ENCODE results near the gene UBL7.

Gene UBL7

DNA sequence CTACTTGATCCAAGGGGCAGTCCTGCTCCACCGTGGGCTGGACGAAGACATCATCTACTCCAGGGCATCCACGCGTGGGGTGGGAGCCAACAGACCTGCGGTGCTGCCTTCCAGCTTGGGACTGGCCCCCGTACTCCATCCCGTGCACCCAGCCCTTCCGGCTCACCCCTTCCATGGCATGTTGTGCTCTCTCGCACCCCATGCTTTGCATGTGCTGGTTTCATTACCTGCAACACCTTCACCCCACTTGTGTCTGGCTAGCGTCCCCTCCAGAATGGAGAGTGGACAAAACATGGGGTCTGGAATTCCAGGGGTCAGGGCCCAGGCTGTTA is 57.4 kb downstream of the UBL7 start:
- Histone ChIP-seq H3K9ac (ENCODE audit: low read length) (no peak overlapping the region; the same call in 1 of the 2 replicates), H3K4me1 (ENCODE audit: low read length) (peaks cover 44% of the 10 kb centered on the region), H3K27me3 (replicated peaks; ENCODE audit: insufficient read depth, low read length) (no peaks in the 10 kb centered on the region), H3K9me2 (replicated peaks; ENCODE audit: insufficient read depth, low read length) (no peaks in the 10 kb centered on the region), H3K9me3 (replicated peaks; ENCODE audit: insufficient read depth, low read length) (no peaks in the 10 kb centered on the region), H3K4me3 (ENCODE audit: low read length) (no peak overlapping the region), H4K20me1 (ENCODE audit: insufficient read depth, low read length) (no peaks in the 10 kb centered on the region), H3K27ac (ENCODE audit: low read length) (peak overlapping the region; percentile 95; the same call in 1 of the 2 replicates), H3F3A (ENCODE audit: insufficient read depth, low read length) (peaks cover 34% of the 10 kb centered on the region), H3K79me2 (ENCODE audit: low read length) (no peaks in the 10 kb centered on the region), H3K4me2 (ENCODE audit: low read depth, low read length) (peak overlapping the region; percentile 50; the same call in 1 of the 2 replicates), H3K36me3 (replicated peaks; ENCODE audit: insufficient read depth, low read length) (no peaks in the 10 kb centered on the region), H2AFZ (ENCODE audit: low read length) (peak overlapping the region; percentile 69)
- DNase-seq: no peak
- TF ChIP-seq EZH2 (optimal IDR thresholded peaks at IDR 0.05; ENCODE audit: low read depth, low read length): no peak
- TF ChIP-seq, protein P1, sequence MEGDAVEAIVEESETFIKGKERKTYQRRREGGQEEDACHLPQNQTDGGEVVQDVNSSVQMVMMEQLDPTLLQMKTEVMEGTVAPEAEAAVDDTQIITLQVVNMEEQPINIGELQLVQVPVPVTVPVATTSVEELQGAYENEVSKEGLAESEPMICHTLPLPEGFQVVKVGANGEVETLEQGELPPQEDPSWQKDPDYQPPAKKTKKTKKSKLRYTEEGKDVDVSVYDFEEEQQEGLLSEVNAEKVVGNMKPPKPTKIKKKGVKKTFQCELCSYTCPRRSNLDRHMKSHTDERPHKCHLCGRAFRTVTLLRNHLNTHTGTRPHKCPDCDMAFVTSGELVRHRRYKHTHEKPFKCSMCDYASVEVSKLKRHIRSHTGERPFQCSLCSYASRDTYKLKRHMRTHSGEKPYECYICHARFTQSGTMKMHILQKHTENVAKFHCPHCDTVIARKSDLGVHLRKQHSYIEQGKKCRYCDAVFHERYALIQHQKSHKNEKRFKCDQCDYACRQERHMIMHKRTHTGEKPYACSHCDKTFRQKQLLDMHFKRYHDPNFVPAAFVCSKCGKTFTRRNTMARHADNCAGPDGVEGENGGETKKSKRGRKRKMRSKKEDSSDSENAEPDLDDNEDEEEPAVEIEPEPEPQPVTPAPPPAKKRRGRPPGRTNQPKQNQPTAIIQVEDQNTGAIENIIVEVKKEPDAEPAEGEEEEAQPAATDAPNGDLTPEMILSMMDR (IDR thresholded peaks at IDR 0.05; ENCODE audit: low read length): no peak

DNA sequence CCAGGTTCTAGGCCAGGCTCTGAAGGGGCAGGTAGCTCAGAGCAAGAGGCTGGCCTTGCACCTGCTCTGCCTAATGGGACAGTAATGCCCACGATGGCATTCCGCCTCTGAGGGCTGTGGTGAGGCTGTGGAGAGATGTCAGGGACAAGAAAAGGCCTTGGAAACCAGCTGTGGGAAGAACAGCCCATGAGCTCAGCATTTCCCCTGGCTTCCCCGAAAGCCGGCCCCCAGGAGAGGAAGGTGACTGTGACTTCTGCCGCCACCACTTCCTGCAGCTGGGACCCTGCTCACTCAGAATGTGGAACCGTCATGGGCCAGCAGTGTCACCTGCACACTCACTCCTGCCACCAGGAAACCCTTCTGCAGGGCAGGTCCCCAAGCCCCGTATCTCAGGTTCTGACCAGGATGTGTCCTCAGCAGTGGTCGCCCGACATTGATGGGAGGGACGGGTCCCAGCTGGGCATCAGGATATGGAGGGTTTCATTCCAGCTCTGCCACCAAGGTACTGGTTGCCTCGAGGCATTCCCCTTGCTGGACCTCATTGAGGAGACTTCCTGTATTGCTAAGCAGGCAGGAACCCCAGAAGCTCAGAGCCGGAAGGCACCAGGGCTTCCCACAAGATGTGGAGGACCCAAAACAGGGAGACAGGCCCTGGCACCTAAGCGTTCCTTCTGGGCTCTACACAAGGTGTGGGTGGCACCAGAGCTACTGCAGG is 57.9 kb downstream of the UBL7 start:
- H4K20me1 ChIP-seq (ENCODE audit: insufficient read depth, low read length): no peaks in the 10 kb centered on the region
- peak overlapping the region; percentile 50 for H3K4me2 ChIP-seq (ENCODE audit: low read depth, low read length)
- no peaks in the 10 kb centered on the region for H3K9me3 ChIP-seq (replicated peaks; ENCODE audit: insufficient read depth, low read length)
- no peaks in the 10 kb centered on the region for H3K79me2 ChIP-seq (ENCODE audit: low read length)
- H3K9ac ChIP-seq (ENCODE audit: low read length): peak overlapping the region; percentile 42
- H2AFZ ChIP-seq (ENCODE audit: low read length): peak overlapping the region; percentile 69
- H3K27ac ChIP-seq (ENCODE audit: low read length): peak overlapping the region; percentile 95
- peaks cover 34% of the 10 kb centered on the region for H3F3A ChIP-seq (ENCODE audit: insufficient read depth, low read length)
- H3K27me3 ChIP-seq (replicated peaks; ENCODE audit: insufficient read depth, low read length): no peaks in the 10 kb centered on the region
- H3K36me3 ChIP-seq (replicated peaks; ENCODE audit: insufficient read depth, low read length): no peaks in the 10 kb centered on the region
- TF ChIP-seq EZH2 (optimal IDR thresholded peaks at IDR 0.05; ENCODE audit: low read depth, low read length): no peak
- no peak for TF ChIP-seq EZH2phosphoT487 (IDR thresholded peaks at IDR 0.05; ENCODE audit: low read length)
- TF ChIP-seq, protein P1 (IDR thresholded peaks at IDR 0.05; ENCODE audit: low read length): no peak
- H3K4me1 ChIP-seq (ENCODE audit: low read length): peaks cover 47% of the 10 kb centered on the region
- DNase-seq: peak; percentile 70
- no peak overlapping the region for H3K4me3 ChIP-seq (ENCODE audit: low read length)
- H3K9me2 ChIP-seq (replicated peaks; ENCODE audit: insufficient read depth, low read length): no peaks in the 10 kb centered on the region

DNA sequence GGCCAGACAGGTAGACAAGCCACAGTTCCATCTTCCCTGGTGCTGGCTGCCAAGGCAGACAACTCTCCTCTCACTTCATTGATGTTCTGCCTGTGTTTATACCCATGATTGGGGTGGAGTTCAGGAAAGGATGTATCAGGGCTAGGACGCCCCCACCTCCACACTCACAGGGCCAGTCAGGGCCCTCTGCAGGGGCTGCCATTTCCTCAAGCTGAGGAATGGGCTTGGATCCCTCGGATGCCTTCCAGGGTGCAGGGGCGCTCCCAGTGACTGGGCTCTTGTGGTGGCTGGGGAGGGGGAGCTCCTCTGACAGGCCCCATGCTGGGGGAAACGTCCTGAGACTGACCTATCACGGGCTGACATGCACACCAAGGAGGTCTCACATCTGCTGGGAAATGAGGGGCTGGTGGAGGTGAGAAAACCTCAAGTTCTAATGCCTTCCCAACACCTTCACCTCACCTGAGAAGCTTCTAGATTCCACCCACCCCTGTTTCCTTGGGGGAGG is 58.6 kb downstream of the UBL7 start:
- H3K4me2 ChIP-seq (ENCODE audit: low read depth, low read length): peak overlapping the region; percentile 50
- H3K4me1 ChIP-seq (ENCODE audit: low read length): peaks cover 54% of the 10 kb centered on the region
- H3K79me2 ChIP-seq (ENCODE audit: low read length): no peaks in the 10 kb centered on the region
- no peaks in the 10 kb centered on the region for H4K20me1 ChIP-seq (ENCODE audit: insufficient read depth, low read length)
- no peaks in the 10 kb centered on the region for H3K36me3 ChIP-seq (replicated peaks; ENCODE audit: insufficient read depth, low read length)
- H3K9me3 ChIP-seq (replicated peaks; ENCODE audit: insufficient read depth, low read length): no peaks in the 10 kb centered on the region
- DNase-seq: peak; percentile 5
- H3K9me2 ChIP-seq (replicated peaks; ENCODE audit: insufficient read depth, low read length): no peaks in the 10 kb centered on the region
- no peak overlapping the region for H3K4me3 ChIP-seq (ENCODE audit: low read length)
- H3F3A ChIP-seq (ENCODE audit: insufficient read depth, low read length): peaks cover 34% of the 10 kb centered on the region
- TF ChIP-seq EZH2 (optimal IDR thresholded peaks at IDR 0.05; ENCODE audit: low read depth, low read length) (no peak), EZH2phosphoT487 (IDR thresholded peaks at IDR 0.05; ENCODE audit: low read length) (no peak)
- TF ChIP-seq, protein P1 (IDR thresholded peaks at IDR 0.05; ENCODE audit: low read length): no peak
- peak overlapping the region; percentile 69 for H2AFZ ChIP-seq (ENCODE audit: low read length)
- peak overlapping the region; percentile 42 for H3K9ac ChIP-seq (ENCODE audit: low read length)
- no peaks in the 10 kb centered on the region for H3K27me3 ChIP-seq (replicated peaks; ENCODE audit: insufficient read depth, low read length)
- peak overlapping the region; percentile 95 for H3K27ac ChIP-seq (ENCODE audit: low read length)

Measured in MM.1S (cell line).